H1 (cell line): Measurements from ENCODE around the gene SERPINB11. TPM values are rescaled to one million over a fixed set of nuclear protein-coding genes. Genes with fewer than 3 reads are reported as not detected.

Experiments
- ATF2 ChIP-seq: IDR thresholded peaks from 2 replicates; pipeline ENCODE4 v1.6.1; 2012; ENCODE audit warnings: low read length, inconsistent platforms
- ATF3 ChIP-seq: IDR thresholded peaks from 2 replicates; pipeline ENCODE4 v1.6.1; 2011; ENCODE audit warnings: low read depth, mild to moderate bottlenecking, low read length; ENCODE audit not compliant: insufficient read depth
- JUND ChIP-seq: IDR thresholded peaks from 2 replicates; pipeline ENCODE4 v1.6.1; 2011; ENCODE audit warnings: mild to moderate bottlenecking, improper control_type of control experiment, low read length
- KDM5A ChIP-seq: fragments of 200-600 bp; IDR thresholded peaks from 2 replicates; pipeline ENCODE4 v1.7.1; 2012; ENCODE audit warnings: mild to moderate bottlenecking, low read length, inconsistent platforms, mixed read lengths
- POLR2A ChIP-seq, 2 experiments: IDR thresholded peaks; 1 replicate in 1 of 2; 2 replicates in 1 of 2; pipeline ENCODE4 v1.6.1; 2011; ENCODE audit warnings: low read depth in 2 of 2, low read length in 2 of 2, mild to moderate bottlenecking in 2 of 2; ENCODE audit errors: control extremely low read depth in 1 of 2
- SIN3A ChIP-seq, 2 experiments: IDR thresholded peaks in 1 of 2; conservative IDR thresholded peaks in 1 of 2; 2 replicates each; pipeline ENCODE4 v1.6.1; 2011 to 2012; ENCODE audit warnings: low read length in 2 of 2, improper control_type of control experiment in 1 of 2, low read depth in 1 of 2, mild to moderate bottlenecking in 1 of 2
- polyA plus RNA-seq, 7 experiments: library from polyadenylated mRNA; depleted of rRNA in 3 of 7; stranded (reverse) in 5 of 7; unstranded in 2 of 7; fragments of >200 nt in 5 of 7; fragments of 200-250 nt in 2 of 7; gene quantifications; 1 replicate in 5 of 7; 2 replicates in 1 of 7; 4 replicates in 1 of 7; pipeline versions ENCODE4 v1.2.1 to v1.2.3, GENCODE V29; 2011 to 2013; ENCODE audit warnings: missing spikeins in 2 of 7, mixed read lengths in 2 of 7
- total RNA-seq: library from RNA; stranded (reverse); fragmentation: NEBNext Ultra II Directional; extraction: Animal tissue kit (Norgen Biotek cat#: 25700); gene quantifications from 2 replicates; pipeline ENCODE4 v1.2.1, GENCODE V29; 2021

Gene SERPINB11
- total and polyA plus RNA-seq, 2 of the 8 experiments (the other 6 are each of a cell fraction or from before 2014, with no cell fraction given): not detected

GRCh38 chr18:63686871-63687270 lies 15.9 kb upstream of the SERPINB11 start (continued):
- TF ChIP-seq ATF2 (no peak), POLR2A (IDR thresholded peaks at IDR 0.05; ENCODE audit: control extremely low read depth in 1 of 2, low read depth in 2 of 2, low read length in 2 of 2) (no peak), JUND (no peak), ATF3 (no peak), SIN3A (conservative IDR thresholded peaks at IDR 0.05 in 1 of 2, IDR thresholded peaks at IDR 0.05 in 1 of 2; ENCODE audit: low read depth in 1 of 2, low read length in 2 of 2) (no peak), KDM5A (no peak)
- TF ChIP-seq, all 59 proteins: peak for 0
